Activated T-cell treated with anti-CD3 and anti-CD28 coated beads for 4 hours (primary cell): ENCODE measurements around the gene MEIOSIN.
A peak's percentile ranks its signal among the peaks of the same experiment; 100 is the strongest.
"Not testable (repeated sequence)": the region's sequence is repeated elsewhere in the genome, so short reads cannot be mapped to it uniquely, and the experiment has no call there.

Source experiments
- DNase-seq: peaks from one replicate; pipeline ENCODE4 v3.0.0-alpha.2; 2020

Gene MEIOSIN

DNA sequence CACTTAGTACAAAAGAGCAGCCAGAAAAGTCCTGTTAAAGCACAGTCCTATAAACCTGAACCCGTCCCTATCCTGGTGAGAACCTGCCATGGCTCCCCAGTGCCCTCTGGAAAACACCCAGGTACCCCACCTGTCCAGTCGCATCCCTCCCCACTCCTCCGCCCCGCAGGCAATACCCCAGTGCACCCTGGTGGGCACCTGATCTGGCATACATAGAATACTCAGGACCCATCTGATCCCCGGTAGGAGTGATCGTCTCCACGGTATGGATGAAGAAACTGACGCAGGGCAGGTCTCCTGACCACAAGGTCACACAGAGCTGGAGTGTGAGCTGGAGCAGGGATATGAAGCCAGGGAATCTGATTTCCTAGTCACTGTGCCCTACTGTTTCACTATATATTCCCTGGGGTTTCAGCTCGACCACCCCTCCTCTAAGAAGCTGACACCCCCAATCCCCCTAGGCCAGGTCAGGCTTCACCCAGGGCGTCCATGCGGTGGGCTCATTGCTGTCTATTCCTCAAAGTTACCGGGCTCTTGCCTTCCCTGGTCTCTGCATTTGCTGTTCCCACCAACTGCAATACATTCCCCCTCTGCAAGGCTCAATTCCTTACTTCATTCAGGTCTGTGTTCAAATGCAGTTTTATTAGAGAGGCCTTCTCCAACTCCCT is 15.1 kb upstream of the MEIOSIN start:
- no peak for DNase-seq

DNA sequence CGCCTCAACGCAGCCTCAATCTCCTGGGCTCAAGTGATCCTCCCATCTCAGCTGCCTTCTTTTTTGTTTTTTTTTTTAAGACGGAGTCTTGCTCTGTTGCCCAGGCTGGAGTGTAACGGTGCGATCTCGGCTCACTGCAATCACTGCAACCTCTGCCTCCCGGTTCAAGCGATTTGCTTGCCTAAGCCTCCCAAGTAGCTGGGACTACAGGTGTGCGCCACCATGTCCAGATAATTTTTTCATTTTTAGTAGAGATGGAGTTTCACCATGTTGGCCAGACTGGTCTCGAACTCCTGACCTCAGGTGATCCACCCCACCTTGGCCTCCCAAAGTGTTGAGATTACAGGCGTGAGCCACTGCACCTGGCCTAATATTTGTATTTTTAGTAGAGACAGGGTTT is 13.2 kb upstream of the MEIOSIN start:
- not testable (repeated sequence) for DNase-seq

DNA sequence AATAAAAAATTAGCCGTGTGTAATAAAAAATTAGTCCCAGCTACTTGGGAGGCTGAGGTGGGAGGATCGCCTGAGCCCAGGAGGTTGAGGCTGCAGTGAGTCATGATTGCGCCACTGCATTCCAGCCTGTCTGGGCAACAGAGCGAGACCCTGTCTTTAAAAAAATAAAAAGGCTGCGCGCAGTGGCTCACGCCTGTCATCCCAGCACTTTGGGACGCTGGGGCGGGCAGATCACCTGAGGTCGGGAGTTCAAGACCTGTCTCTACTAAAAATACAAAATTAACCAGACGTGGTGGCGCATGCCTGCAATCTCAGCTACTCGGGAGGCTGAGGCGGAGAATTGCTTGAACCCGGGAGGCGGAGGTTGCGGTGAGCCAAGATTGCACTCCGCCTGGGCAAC is 4.6 kb upstream of the MEIOSIN start:
- DNase-seq, result not testable (repeated sequence)

DNA sequence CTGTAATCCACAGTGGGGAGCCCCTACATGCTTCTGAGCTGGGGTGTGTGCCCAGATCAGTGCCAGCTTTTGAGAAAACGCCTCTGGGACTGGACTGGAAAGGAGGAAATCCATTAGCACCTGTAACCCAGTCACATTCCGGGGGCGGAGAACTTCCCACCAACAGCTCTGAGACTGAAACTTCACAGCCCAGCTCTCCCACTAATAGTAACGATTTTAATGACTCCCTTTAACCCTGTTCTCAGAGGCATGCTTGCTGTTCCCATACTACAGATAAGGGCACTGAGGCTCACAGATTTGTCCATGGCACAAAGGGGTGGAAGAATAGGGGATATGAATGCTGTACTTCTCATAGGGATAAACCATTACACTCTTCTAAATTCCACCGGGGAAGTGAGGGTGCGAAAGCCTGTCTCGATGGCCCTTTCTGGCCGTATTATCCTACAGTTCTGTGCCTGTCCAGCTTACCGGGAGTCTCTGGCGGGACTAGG is 3.4 kb upstream of the MEIOSIN start:
- no peak for DNase-seq

DNA sequence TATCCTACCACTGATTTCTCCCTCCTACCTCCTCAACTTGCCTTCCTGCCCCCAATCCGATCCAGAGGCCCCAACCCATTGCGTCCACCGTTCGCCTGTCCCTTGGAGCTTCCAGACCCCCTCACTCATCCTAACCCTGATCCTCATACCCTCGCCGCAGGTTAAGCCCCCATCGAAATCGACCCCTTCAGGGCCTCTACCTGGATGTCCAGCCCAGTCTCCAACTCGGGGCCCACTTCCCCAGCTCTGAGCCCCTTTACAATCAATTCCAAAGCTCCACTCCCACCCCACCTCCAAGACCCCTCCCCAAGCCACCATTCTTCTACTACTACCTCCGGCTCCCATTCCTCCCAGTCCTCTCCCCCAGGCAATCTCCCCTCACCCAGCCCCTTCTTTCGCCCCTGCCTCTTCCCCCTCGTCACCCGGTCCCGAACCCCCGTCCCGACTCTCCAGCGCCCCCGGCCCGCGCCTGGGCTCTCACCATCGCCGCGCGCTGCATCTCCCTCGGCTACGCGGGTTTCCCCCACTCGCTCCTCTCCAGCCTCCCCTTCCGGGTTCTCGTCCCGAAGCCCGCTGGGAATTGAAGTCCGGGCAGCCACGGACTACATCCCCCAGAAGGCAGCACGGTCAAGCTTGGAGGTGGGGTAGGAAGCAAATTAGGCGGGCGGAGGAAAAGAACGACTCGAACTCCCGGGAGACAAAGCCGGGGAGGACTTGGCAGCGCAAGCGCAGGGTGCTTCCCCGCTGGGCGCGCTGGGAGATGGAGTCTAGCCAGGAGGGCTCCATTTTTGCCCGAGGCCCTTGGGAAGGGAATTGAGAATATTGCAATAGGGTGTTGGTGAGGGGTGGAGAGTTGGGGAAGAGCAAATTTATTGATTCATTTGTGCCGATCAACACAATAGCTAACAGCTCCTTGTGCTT is 2.6 kb upstream of the MEIOSIN start, which contains the start of gene FBXO46:
Gene FBXO46 (minus strand): TSS at position 529 of the 921 bp plus-strand sequence. CDS start 17,401 bp downstream, outside the sequence.
- DNase-seq, result peak; percentile 93

DNA sequence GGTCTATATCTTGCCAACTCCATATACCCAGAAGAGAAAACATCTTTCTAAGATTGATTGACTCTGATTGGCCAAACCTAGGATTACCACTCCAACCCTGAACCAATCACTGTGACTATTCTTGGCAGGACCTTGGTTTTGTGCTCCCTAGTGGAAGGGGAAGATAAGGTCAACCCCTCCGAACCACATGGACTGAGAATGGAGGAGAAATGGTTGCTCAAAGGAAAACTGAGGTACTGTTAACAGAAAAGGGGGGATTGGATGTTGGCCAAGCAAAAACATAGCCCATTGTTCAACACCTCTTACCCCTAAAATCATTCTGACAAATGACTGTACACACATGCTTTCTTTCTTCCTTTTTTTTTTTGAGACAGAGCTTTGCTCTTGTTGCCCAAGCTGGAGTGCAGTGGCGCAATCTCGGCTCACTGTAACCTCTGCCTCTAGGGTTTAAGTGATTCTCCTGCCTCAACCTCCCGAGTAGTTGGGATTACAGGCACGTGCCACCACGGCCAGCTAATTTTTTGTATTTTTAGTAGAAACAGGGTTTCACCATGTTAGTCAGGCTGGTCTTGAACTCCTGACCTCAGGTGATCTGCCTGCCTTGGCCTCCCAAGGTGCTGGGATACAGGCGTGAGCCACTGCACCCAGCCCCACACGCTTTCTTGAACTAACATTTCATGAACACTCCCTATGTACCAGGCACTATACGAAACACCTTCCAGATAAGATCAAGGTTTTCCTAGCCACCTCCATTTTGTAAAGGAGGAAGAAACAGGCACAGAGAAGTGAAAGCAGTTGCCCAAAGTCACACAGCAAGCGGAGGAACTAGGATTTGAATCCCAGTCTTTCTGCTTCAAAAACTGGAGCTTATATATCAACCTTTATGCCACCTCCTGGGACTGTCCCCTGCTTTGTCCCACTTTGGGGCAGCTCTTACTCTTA is 6.5 kb downstream of the MEIOSIN start:
- DNase-seq, result no peak

DNA sequence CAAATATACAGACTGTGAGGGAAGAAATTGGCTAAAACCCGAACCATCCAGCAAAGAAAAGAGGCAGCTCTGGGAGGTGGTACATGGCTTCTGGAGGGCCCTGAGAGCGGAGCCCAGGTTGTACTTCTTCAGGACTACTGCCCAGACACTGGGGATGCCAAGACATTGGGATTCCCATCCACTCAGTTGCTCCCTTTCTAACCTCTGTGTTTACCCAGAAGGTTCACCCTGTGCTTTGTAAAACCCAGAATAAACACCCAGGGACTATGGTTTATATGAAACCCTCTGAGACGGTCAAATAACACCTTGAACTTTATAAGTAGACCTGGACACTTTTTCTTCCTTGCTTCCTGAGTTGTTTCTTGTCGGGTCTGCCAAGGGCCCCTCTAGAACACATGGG is 9.7 kb downstream of the MEIOSIN start:
- no peak for DNase-seq

DNA sequence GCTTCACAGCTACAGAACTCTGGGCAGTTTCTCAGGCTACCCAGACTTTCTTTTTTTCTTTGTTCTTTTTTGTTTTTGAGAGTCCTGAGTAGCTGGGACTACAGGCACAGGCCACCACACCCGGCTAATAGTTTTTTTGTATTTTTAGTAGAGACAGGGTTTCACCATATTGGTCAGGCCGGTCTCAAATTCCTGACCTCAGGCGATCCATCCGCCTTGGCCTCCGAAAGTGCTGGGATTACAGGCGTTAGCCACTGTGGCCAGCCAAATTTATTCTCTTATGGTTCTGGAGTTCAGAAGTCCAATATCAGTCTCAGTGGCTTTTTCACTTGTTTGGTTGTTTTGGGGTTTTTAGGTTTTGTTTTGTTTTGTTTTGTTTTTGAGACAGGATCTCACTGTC is 12.4 kb downstream of the MEIOSIN start:
- no peak for DNase-seq

GRCh38 chr19:45746866-45747265 is 13.6 kb downstream of the MEIOSIN start:
- DNase-seq, result no peak

GRCh38 chr19:45747513-45747912 is 14.3 kb downstream of the MEIOSIN start:
- DNase-seq, result no peak

DNA sequence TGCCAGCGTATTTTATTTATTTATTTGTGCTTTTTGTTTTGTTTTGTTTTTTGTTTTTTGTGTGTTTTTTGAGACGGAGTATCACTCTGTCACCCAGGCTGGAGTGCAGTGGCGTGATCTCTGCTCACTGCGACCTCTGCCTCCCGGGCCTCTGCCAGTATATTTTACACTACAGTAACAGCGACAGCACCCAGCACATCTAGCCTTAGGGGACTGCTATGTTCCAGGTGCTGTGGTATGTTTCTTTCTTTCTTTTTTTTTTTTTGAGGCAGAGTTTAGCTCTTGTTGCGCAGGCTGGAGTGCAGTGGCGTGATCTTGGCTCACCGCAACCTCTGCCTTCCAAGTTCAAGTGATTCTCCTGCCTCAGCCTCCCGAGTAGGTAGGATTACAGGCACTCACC is 18.2 kb downstream of the MEIOSIN start:
- DNase-seq, result not testable (repeated sequence)

DNA sequence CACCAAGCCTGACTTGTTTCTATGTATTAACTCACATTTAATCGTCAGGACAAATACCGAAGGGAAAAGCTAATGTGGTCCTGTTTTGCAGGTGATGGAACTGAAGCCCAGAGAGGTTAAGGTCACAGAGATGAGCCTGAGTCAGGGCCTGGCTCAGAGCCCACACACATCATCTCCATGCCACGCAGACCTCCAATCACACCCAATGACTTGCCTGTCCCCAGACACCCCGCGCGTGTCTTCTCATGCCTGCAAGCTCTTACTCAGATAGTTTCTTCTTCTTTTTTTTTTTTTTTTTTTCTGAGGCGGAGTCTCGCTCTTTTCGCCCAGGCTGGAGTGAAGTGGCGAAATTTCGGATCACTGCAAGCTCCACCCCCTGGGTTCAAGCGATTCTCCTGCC is 19.4 kb downstream of the MEIOSIN start:
- DNase-seq, result no peak

DNA sequence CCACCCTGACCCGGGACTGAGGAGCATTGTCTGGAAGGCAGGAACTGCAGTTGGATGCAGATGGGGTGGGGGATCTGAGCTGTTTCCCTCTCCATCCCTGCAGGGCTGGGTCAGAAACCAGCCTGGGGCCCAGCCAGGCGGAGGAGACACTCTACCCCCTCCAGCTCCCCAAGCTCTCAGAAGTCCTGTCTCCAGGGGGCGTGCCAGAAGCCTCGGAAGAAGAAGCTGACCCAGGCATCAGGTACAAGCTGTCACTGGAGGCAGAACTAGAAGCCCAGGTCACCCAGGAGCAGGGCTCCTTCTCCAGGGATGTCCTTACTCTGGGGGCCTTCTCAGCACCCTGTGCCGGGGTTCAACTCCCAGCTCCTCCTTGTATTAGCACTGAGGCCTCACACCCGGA is 20.3 kb downstream of the MEIOSIN start:
- DNase-seq, result no peak

- no peak for DNase-seq
These were observed 21.1 kb downstream of the MEIOSIN start for GRCh38 chr19:45754323-45754722.

DNA sequence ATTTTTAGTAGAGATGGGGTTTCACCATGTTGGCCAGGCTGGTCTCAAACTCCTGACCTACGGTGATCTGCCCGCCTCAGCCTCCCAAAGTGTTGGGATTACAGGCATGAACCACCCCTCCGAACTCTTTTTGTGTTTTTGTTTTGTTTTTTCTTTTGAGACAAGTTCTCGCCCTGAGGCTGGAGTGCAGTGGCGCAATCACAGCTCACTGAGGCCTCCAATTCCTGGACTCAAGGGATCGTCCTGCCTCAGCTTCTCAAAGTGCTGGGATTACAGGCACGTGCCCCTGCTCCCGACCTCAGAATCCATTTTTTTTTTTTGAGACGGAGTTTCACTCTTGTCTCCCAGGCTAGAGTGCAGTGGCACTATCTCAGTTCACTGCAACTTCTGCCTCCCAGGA is 24.5 kb downstream of the MEIOSIN start:
- DNase-seq, result no peak

DNA sequence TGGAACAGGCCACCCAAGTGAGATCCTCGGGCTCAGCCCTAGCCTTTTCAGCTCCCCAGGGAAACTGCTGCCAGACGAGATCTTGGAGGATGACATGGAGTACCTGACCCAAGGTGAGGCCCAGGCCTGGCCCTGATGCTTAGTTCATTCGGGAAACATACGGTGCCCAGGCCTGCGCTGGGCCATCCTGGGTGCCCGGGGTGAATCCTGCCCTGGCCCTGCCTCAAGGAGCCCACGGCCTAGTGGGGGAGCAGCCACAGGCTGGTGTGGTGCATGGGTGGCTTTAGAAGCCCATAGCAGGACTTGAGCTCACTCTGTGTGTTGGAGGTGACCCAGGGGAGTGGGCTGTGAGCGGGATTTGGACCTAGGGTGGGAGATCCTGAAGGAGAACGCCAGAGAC is 25.7 kb downstream of the MEIOSIN start:
- DNase-seq, result no peak

GRCh38 chr19:45761714-45762113 is 28.5 kb downstream of the MEIOSIN start:
- no peak for DNase-seq

DNA sequence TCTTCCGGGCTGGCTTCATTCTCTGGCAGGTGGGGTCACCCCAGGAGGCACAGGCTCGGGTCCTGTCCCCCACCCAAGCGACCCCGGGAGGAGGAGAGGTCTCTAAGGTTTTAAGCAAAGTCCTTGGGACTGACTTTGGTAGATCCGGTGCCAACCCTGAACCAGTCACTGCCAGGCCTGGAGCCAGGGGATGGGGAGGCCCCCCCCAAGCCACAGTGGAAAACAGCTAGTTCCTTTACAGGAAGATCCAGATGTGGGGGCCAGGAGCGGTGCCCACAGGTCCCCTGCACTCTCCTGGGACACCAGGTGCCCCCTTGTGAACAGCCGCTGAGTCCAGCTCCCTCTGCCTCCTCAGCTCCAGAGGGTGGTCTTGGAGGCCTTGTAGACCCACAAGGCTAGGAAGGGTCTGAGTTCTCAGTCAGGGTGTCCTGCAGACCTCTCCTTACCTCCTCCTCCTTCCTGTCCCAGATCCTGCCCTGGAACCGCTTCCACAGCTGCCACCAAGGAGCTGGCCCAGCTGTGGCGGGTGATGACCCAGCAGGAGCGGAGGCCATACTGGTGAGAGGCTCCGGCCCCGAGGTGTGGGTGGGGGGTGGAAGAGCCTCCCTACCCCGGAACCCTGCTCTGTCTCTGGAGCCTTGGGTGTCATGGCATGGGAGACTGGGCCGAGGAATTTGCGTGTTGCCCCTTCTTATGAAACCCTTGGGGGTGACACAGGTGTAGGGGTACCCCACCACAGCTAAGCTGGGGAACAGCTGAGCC is 29.8 kb downstream of the MEIOSIN start:
- DNase-seq, result no peak

GRCh38 chr19:45763691-45764294 is 30.6 kb downstream of the MEIOSIN start:
- DNase-seq, result no peak

DNA sequence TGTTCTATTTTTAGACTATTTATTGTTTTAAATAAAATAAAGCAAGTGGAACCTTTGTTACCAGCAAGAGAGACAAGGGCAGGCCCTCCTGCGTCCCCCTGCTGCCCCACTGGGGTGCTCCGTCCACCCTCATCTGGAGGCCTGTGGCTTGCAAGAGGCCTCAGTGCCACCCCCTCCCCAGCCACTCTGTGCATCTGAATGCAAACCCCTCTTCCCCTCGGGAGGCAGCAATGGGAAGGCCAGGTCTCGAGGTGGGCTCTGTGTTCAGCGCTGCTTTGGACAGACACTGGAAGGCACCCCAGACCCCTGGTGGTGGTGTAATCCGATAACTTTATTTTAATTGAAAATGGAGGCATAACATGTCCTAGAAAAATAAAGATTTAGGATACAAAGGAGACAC is 31.2 kb downstream of the MEIOSIN start:
- no peak for DNase-seq

DNA sequence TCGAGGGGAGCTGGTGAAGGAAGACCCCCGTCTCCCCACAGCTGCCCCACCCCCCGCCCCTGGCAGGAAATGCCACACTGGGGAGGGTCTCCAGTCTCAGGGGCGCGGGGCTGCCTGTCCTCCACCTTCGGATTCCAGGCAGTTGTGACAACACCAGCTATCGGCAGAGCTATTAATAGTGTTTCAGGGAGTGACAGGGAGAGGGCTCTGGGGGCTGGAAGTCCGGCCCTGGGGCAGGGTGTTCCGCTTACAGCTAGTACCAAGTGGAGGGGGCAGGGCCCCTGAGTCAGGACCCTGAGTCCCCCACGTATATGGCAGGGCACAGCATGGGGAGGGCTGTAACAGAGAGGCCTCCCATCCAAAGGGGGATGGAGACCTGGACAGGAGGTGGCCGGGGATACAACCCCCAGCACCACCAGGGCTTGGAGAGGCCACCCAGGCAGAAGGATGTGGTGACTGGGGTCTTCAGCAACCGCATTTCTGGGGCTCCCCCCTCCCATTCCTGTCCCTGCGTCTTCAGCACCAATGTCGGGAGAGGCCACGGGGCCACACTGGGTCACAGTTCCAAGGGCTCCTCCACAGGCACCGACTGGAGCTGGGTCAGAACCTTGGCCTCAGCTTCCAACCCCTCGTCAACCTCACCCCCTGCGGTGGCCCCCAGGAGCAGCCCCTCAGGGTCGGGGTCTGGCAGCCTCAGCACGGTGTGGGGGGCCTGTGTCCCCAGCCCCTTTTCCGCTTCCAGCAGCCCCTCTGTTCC is 31.9 kb downstream of the MEIOSIN start:
- DNase-seq, result no peak
